ENCODE results near the gene SPACA4. TPM values are rescaled to one million over a fixed set of nuclear protein-coding genes. Genes with fewer than 3 reads are reported as not detected.

Gene SPACA4
- total RNA-seq, 1 experiment from 2014 or later: not detected

DNA sequence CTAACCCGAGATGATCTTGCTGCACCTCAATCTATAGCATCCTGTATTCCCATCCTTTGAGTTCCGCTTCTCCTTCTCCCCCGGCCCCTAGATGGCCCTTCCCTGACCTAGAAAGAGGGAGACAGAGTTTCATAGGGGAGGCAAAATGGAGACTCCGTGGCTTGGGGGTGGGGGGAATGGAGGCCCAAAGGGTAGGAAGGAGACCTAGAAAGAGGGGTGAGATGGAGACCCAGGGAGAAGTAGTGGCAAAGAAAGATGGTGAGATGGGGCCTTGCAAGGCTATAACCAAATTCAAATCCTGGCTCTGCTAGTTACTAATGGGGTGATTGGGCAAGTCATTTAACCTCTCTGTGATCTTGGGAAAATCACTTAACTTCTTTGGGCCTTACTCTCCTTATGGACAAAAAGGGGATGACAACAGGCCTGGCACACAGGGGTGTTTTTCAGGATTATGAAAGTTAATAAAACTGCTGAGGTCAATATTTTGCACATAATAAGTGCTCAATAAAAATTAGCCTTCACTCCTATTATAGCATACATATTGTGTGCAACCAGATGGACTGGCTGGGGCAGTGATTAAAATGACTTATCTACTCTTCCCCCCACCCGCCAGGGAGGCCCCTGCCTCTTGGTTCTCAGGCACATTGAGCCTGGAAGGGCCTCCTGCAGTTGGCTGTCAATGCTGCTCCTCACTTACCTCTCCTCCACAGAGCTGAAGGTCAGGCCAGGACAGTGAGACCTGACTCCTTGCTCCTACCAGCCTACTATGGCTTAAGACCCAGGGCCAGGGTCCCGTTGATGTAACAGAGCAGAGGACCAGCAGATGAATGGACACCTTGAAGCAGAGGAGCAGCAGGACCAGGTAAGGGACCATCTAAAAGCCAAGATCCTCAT, 13.4 kb downstream of the SPACA4 start:
- Histone ChIP-seq H2BK5ac (ENCODE audit: insufficient read length, low read length) (no peak overlapping the region), H4K20me1 (ENCODE audit: control insufficient read depth, insufficient read depth, insufficient read length) (no peaks in the 10 kb centered on the region)

More for the DNA sequence above, 13.4 kb downstream of the SPACA4 start:
- peaks cover 3% of the 10 kb centered on the region; the same call in 1 of the 2 replicates for H3K4me1 ChIP-seq (ENCODE audit: insufficient read depth, low read length)
- H3T11ph ChIP-seq (ENCODE audit: low read length): no peak overlapping the region
- H3K4me1 Mint-ChIP-seq: peaks cover 40 to 50% of the 10 kb centered on the region in 2 experiments
- H3K27me3 Mint-ChIP-seq (ENCODE audit: low read depth): no peaks in the 10 kb centered on the region; the same call in 1 of the 2 replicates
- H3K4me3 Mint-ChIP-seq: peak overlapping the region; percentile 97 to 99
- peaks cover 35 to 52% (median 50%) of the 10 kb centered on the region in 3 experiments for H3K36me3 Mint-ChIP-seq (ENCODE audit: insufficient read depth in 1 of 3, low read depth in 3 of 3)
- no peak overlapping the region for H2BK20ac ChIP-seq (ENCODE audit: low read depth, low read length, poor library complexity, severe bottlenecking)
- H4K91ac ChIP-seq (ENCODE audit: insufficient read length, low read depth, low read length): no peak overlapping the region
- H3K27ac Mint-ChIP-seq: peak overlapping the region; percentile 96 to 100 (median 99)
- 0 out of 3 replicates have a peak, but pooled peaks have one; percentile 9 for TF ChIP-seq CTCF (conservative IDR thresholded peaks at IDR 0.05)
- H3K9ac ChIP-seq (ENCODE audit: extremely low read depth, insufficient read length, low read length): peak overlapping the region; percentile 80
- H2BK120ac ChIP-seq (ENCODE audit: low read depth, low read length, poor library complexity, severe bottlenecking): no peak overlapping the region
- peak overlapping the region; percentile 15 for H3K27ac ChIP-seq (ENCODE audit: insufficient read length, low read depth, low read length)
- H3K56ac ChIP-seq (ENCODE audit: insufficient read length, low read depth, low read length): no peak overlapping the region
- H3K79me2 ChIP-seq (ENCODE audit: insufficient read depth, low read length): peaks cover 18% of the 10 kb centered on the region
- H3K4ac ChIP-seq (ENCODE audit: low read depth, low read length): no peak overlapping the region
- no peak overlapping the region for H3K23ac ChIP-seq (ENCODE audit: insufficient read length, low read depth, low read length)
- H4K5ac ChIP-seq (ENCODE audit: insufficient read length, low read depth, low read length): peak overlapping the region; percentile 35
- DNase-seq: peak; percentile 30
- H3K14ac ChIP-seq (ENCODE audit: insufficient read depth, low read length): peak overlapping the region; percentile 79; the same call in 1 of the 2 replicates
- H2AFZ ChIP-seq (ENCODE audit: low read length): no peak overlapping the region
- H3K9me3 Mint-ChIP-seq: no peaks in the 10 kb centered on the region; a peak in 1 of 5 replicates
- WGBS (ENCODE audit: extremely low coverage, insufficient read length, low lambda C conversion rate): no CpG with 5 or more reads among the region's 6 CpGs
- peaks cover 4% of the 10 kb centered on the region for H3K79me1 ChIP-seq (ENCODE audit: insufficient read depth, low read depth, low read length, poor library complexity, severe bottlenecking)
- H3K27me3 ChIP-seq (ENCODE audit: insufficient read depth, low read length): no peaks in the 10 kb centered on the region
- H3K9me3 ChIP-seq (ENCODE audit: control insufficient read depth, low read depth, low read length): no peaks in the 10 kb centered on the region
- H3K4me2 ChIP-seq (ENCODE audit: insufficient read depth, insufficient read length, low read length): peak overlapping the region; percentile 75
- no peak overlapping the region for H4K8ac ChIP-seq (replicated peaks; ENCODE audit: insufficient read length, low read depth, low read length)
- peak overlapping the region; percentile 80 for H3K18ac ChIP-seq (ENCODE audit: insufficient read length, low read depth, low read length)
- H2BK15ac ChIP-seq (ENCODE audit: low read depth, low read length): no peak overlapping the region
- H2AK5ac ChIP-seq (ENCODE audit: insufficient read length, low read length): no peak overlapping the region
- peak overlapping the region; percentile 17 for H2BK12ac ChIP-seq (ENCODE audit: insufficient read length, low read depth, low read length)
- H3K23me2 ChIP-seq (ENCODE audit: insufficient read length, low read depth, low read length, poor library complexity, severe bottlenecking): peaks cover 16% of the 10 kb centered on the region
